Measurements from ENCODE around the gene KCNE4.

DNA sequence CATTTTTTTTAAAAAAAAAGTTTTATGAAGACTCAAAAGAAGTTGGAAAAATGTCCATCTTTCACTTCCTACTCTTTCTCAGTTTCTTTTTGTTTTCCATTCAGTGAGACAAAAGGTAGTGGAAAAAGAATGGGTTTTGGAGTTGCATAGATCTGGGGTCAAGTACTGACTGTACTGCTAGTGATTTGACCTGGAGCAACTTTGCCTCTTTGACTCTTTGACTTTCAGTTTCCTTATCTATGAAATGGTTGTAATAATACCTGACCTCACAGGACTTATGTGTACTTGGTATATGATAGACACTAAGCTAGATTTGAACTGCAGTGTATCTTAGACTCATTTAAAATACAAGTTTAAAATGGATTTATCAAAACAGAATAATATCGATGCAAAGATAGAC, 3.5 kb upstream of the KCNE4 start:
- TF ChIP-seq ZNF444 (CRISPR knock-in tag; IDR thresholded peaks at IDR 0.05), result no peak
- no peak for TF ChIP-seq ZNF707 (CRISPR knock-in tag; conservative IDR thresholded peaks at IDR 0.05)
- TF ChIP-seq FIP1L1 (IDR thresholded peaks at IDR 0.05; ENCODE audit: low read depth, low read length, poor library complexity, severe bottlenecking), result no peak
- TF ChIP-seq, protein P1, sequence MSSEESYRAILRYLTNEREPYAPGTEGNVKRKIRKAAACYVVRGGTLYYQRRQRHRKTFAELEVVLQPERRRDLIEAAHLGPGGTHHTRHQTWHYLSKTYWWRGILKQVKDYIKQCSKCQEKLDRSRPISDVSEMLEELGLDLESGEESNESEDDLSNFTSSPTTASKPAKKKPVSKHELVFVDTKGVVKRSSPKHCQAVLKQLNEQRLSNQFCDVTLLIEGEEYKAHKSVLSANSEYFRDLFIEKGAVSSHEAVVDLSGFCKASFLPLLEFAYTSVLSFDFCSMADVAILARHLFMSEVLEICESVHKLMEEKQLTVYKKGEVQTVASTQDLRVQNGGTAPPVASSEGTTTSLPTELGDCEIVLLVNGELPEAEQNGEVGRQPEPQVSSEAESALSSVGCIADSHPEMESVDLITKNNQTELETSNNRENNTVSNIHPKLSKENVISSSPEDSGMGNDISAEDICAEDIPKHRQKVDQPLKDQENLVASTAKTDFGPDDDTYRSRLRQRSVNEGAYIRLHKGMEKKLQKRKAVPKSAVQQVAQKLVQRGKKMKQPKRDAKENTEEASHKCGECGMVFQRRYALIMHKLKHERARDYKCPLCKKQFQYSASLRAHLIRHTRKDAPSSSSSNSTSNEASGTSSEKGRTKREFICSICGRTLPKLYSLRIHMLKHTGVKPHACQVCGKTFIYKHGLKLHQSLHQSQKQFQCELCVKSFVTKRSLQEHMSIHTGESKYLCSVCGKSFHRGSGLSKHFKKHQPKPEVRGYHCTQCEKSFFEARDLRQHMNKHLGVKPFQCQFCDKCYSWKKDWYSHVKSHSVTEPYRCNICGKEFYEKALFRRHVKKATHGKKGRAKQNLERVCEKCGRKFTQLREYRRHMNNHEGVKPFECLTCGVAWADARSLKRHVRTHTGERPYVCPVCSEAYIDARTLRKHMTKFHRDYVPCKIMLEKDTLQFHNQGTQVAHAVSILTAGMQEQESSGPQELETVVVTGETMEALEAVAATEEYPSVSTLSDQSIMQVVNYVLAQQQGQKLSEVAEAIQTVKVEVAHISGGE (CRISPR knock-in tag; IDR thresholded peaks at IDR 0.05), result no peak
- no peak for TF ChIP-seq ZNF232 (CRISPR knock-in tag; IDR thresholded peaks at IDR 0.05)
- no peak for TF ChIP-seq ZNF133 (CRISPR knock-in tag; IDR thresholded peaks at IDR 0.05)
- TF ChIP-seq, protein P2, sequence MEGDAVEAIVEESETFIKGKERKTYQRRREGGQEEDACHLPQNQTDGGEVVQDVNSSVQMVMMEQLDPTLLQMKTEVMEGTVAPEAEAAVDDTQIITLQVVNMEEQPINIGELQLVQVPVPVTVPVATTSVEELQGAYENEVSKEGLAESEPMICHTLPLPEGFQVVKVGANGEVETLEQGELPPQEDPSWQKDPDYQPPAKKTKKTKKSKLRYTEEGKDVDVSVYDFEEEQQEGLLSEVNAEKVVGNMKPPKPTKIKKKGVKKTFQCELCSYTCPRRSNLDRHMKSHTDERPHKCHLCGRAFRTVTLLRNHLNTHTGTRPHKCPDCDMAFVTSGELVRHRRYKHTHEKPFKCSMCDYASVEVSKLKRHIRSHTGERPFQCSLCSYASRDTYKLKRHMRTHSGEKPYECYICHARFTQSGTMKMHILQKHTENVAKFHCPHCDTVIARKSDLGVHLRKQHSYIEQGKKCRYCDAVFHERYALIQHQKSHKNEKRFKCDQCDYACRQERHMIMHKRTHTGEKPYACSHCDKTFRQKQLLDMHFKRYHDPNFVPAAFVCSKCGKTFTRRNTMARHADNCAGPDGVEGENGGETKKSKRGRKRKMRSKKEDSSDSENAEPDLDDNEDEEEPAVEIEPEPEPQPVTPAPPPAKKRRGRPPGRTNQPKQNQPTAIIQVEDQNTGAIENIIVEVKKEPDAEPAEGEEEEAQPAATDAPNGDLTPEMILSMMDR (IDR thresholded peaks at IDR 0.05 in 2 of 3, conservative IDR thresholded peaks at IDR 0.05 in 1 of 3; ENCODE audit: insufficient read depth in 2 of 3, low read depth in 1 of 3, low read length in 3 of 3), result no peak
- TF ChIP-seq RAD21 (CRISPR knock-in tag; conservative IDR thresholded peaks at IDR 0.05 in 1 of 2, IDR thresholded peaks at IDR 0.05 in 1 of 2), result no peak
- no peak for TF ChIP-seq EGR1 (conservative IDR thresholded peaks at IDR 0.05)
- TF ChIP-seq CBFA2T2 (conservative IDR thresholded peaks at IDR 0.05), result no peak
- TF ChIP-seq NCOR1 (IDR thresholded peaks at IDR 0.05), result no peak
- TF ChIP-seq HCFC1 (IDR thresholded peaks at IDR 0.05; ENCODE audit: low read depth, low read length), result no peak
- TF ChIP-seq CBX8 (IDR thresholded peaks at IDR 0.05; ENCODE audit: borderline replicate concordance, extremely low read depth, low read depth, low read length, poor library complexity, severe bottlenecking), result no peak
- no peak for TF ChIP-seq NCOA6 (IDR thresholded peaks at IDR 0.05)
